HK-2 (cell line): ENCODE results near the gene CSRNP2.
"Not testable (repeated sequence)": the region's sequence is repeated elsewhere in the genome, so short reads cannot be mapped to it uniquely, and the experiment has no call there.

Experiments used
- DNase-seq: peaks from one replicate; pipeline ENCODE4 v3.0.0-alpha.2; 2018; ENCODE audit not compliant: unreplicated experiment

Gene CSRNP2

DNA sequence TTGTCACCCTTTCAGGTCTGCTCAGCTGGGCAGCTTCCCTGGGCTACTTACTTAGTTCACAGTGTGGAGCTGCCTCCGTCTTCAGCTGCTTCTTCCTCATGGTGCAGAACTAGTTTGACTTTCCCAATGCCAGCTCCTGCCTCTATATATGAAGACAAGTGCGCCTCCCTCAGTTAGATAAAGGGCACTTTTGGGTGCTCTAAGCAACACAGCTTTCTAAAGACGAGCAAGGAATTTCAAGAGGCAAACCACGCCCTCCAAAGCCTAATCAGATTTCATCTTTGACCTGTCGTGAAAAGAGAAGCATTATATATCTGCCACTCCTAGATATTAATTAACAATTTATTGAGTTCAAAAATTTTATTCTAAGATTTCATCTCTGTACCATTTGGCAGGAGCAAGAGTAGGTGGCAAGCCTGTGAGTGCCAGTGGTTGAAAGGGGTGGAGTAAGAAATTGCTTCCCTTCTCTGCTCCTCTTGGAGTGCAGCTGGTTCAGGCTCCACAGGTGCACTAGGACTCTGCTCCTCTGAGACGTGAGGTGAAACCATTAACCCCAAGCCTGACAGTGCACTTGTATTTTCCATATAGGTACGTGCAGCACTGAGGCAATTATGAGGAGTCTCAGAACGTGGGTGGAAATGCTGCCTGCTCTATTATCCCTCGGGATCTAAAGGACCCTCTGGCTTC is 55.1 kb downstream of the CSRNP2 start:
- DNase-seq, result no peak

DNA sequence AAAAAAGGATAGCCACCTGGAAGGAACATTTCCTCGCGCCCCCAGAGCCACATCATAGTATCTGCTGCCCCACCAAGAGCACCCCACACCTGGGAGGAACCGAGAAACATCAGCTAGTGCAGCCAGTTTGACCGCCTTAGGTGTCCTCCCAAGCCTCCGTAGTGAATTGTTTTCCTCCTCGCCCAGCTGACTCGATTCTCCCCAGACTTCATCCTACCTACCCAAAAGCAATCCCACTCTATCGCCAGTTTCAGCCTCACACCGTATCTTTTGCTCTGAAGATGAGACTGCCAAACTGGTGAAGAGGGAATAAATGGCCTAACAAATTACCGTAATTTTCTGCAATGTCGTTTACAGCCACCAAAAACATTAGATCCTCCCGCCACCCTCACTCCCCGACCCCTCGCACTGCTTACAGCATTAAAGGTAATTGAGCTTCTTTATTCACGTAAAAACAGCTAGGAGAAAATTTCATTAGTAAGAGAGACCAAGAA is 56.0 kb downstream of the CSRNP2 start:
- no peak for DNase-seq

DNA sequence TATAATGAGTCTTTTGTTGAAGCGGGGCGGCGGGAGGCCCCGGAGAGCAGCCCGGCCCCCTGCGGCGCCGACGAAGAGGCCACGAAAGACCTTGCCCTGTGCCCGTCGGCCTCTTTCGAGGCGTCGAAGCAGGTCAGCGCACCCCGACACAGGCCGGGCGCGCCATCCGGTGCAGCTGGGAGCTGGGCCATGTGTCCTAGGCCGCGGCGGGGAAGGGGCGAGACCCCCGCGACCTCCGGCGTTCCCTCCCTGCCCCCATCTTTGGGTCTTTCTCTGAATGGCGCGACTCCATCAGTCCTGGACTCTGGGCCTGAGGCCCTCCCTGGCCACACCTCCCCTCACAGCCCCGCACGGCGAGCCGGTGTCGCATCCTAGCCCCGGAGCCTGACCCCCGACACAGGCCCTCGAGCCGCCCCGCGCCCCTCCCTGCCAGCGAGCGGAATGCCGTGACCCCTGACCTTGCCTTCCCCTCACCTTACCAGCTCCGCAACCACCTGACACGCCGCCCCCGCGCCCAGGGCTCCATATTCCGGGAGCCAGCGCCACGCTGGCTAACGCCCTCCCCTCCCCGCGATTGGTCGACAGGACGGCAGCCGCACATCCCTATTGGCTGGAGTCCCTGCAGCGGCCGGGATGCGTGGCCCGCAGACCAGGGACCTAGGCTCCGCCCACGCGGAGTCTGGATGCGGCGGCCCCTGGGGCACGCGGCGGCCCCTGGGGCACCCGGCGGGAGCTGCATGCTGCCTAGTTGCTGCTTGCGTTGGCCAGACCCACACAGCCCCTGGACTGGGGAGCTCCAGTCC is 57.4 kb downstream of the CSRNP2 start, which contains the start of gene SLC11A2:
Gene SLC11A2 (minus strand): TSS at position 549 of the 803 bp plus-strand sequence. CDS start 15,656 bp downstream, outside the sequence.
- DNase-seq, result peak; percentile 95

DNA sequence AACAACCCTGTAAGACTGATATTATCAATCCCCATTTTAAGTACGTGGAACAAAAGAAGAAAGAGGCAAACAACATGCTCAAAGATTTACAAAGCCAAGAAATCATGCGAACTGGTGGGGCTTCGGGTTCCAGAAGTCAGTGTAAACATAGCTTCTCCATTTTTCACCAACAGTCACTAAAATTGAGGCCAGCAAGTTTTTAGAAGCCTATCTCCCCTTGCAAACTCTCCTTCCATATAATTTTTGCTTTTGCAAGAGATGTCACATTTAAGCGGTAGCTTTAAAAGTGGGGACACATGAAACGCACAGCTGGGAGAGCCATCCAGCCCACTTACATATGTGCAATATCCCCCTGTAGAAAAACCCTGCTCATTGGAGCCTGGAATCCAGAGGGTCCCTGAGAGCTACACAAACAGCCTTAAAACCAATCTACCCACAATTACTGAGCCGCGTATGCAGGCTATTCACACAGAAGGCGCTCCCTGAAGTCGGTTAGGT is 58.0 kb downstream of the CSRNP2 start:
- DNase-seq, result no peak

DNA sequence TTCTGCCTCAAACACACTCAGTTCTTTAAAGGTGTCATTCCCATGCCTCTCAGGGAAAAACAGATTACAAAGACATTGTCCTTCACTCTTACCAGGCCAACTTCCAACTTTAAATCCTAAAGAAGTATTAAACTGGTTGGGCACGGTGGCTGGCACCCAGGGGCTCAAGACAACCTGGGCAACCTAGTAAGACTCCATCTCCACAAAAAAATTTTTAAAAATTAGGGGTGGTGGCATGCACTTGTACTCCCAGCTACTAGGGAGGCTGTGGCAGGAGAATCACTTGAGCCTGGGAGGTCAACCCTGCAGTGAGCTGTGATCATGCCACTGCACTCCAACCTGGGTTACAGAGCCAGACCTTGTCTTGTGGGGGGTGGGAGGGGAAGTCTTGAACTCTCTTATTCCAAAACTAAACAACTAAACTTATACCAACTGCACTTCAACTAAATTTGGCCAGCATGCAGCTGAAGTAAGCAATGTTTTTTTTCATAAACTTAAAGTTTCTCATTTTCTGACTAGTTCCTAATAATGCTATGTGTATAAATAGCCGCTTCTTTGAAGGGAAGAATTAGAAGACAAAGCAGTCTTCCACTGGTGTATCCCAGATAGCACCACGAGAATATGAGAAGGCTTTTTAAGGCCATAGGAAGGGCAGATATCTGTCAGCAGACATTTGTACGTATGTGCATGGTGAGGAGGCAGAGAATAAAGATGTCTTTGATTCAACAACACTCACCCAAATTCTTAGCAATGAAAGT is 59.6 kb downstream of the CSRNP2 start:
- DNase-seq, result no peak

DNA sequence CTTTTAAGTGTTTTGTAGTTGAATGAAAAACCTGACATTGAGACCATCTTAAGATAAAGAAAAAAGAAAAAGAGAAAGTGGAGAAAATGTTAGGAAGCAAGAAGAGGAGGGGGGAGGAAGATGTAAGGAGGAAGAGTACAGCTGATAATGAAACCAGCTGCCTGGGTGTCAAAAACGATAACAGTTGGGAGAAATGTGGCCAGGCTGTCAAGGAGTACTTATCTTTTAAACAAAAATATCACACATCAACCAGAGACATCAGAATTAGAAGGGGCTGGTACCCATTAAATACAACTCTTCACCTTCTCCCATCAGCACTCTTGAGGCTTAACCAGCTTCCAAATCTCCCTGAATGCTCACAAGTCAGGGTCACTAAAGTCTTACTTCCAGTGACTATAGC is 61.7 kb downstream of the CSRNP2 start:
- DNase-seq, result no peak

DNA sequence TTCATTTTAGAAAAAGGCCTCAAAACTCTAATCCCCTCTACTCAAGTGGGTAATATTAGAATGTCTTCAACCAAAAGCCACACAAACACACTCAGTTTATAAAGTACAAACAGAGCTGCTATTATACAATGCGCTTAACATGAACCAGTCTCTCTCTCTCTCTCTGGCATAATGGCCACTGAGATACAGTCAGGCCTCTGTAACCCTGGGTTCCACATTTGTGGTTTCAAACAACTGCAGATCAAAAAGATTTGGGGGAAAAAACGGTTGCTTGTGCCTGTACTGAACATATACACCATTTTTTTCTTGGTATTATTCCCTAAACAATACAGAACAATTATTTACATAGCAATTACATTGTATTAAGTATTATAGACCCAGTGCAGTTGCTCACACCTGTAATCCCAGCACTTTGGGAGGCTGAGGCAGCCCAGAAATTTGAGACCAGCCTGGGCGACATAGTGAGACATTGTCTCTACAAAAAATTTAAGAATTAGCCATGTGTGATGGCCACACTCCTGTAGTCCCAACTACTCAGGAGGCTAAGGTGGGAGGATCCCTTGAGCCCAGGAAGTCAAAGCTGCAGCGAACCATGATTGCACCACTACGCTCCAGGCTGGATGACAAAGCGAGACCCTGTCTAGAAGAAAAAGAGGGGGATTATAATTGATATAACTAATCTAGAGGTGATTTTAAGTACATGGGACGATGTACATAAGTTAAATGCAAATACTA is 62.8 kb downstream of the CSRNP2 start:
- DNase-seq, result no peak

DNA sequence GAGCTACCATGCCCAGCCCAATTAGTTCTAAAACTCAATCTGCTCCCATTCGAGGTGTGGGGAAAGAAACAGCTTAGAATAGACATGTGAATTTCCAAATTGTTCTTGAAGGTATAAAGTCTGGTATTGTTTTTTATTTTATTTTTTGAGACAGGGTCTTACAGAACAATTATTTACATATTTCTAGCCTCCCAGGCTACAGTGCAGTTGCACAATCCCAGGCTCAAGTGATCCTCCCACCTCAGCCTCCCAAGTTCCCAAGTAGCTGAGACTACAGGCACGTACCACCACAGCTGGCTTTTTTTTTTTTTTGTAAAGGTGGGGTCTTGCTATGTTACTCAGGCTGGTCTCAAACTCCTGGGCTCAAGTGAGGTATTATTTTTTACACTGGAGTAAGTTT is 63.5 kb downstream of the CSRNP2 start:
- DNase-seq, result no peak

DNA sequence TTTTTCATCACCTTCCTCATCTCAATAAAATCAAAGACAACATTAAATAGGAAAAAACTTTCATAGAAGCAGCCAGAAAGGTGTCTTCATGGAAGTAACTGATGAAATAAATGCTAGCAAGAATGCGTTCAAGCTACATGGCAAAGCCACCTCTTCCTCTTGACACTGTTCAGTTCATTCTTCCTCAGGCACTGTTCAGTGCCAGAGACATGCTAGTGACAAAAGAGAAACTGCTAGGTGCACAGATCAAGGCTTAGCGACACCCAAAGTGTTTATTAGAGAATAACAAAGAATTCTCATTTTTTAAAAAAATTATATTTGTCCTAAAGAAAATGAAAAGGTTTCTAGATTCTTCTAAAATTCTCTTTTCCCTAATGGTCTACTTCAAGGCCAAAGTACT is 64.4 kb downstream of the CSRNP2 start:
- no peak for DNase-seq

DNA sequence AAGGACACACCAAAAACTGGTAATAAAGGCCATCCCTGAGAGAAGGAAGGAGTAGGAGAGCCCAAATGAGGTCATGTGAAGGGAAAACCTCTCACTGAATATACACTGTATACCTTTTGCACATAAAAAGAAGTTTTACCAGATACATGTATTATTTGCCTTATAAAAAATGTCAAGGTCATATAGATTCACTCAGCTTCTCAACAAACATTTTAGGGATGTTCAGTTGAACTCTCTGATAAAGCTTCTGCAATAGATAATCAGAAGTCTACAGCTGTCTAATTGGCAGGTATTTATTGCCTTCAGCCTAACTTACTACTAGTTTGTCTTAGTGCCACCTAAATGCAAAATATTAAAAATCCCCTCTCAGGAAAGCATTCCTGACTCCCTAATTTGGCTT is 65.9 kb downstream of the CSRNP2 start:
- no peak for DNase-seq

DNA sequence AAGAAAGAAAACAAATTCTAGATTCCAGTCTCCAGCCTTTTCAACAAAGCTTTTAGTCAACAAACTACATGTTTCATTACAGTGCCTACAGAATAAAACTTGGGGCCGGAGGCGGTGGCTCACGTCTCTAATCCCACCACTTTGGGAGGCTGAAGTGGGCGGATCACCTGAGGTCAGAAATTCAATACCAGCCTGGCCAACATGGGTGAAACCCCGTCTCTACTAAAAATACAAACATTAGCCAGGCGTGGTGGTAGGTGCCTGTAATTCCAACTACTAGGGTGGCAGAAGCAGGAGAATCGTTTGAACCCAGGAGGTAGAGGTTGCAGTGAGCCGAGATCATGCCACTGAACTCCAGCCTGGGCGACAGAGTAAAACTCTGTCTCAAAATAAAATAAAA is 68.9 kb downstream of the CSRNP2 start:
- DNase-seq, result not testable (repeated sequence)

DNA sequence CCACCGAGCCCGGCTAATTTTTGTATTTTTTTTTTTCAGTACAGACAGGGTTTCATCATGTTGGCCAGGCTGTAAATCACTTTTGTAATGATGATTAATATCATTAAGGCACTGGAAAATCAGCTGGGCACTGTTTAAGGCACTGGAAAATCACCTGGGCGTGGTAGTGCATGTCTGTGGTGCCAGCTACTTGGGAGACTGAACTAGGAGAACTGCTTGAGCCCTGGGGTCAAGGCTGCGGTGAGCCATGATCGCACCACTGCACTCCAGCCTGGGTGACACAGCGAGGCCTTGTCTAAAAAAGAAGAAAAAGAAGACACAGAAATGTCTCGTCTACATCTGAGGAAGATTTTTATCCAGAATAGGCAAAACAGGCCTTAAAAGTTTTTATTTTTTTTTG is 70.0 kb downstream of the CSRNP2 start:
- DNase-seq, result no peak

DNA sequence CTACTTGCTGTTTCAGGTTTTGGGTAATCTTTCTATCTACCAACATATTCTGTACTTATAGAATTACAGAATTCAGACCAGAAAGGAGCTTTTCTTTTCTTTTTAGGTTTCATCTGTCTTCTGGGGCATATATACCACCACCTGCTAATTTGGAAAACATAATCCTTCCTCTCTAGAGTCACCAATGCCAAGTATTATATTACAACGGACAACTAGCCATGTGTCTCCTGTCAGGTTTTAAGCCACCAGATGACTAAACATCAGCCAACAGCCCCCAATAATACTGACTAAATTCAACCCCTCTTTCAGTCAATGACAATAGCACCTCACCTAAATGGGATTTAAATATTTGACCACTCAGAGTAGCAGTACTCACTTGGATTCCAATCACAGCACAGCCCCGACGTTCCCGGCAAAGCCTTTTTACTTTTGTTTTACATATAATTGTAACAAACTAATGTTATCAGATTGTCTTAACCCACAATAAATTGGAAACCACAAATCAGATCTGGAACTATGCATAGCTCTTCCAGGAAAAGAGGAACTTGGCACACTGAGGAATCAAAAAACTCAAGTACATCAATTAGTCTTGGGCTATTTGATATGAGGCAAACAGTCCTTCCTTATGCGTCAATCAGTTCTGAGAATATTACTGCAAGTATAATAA is 70.7 kb downstream of the CSRNP2 start:
- DNase-seq, result no peak

DNA sequence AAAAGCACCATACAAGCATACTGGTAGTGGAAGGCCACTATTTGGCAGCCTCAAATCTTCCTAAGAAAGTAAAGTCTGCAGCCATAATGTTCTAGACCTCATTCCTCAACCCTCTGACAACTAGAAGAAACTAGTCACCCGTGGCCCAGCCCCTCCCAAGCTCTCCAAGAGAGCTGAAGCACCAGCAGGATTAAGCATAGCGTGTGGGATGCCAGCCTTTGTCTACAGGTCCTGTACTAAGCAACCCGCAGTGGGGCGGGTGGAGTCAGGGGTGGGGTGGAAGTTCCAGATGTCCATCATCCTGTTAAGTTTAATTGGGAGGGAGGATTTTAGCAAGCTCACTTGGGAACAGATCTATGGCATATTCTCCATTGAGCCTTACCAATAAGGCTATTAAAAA is 71.4 kb downstream of the CSRNP2 start:
- no peak for DNase-seq
